LNCAP (cell line): Measurements from ENCODE around the gene ANKRD45.

ENCODE experiments used
- CTCF ChIP-seq: fragments of 450-650 bp; IDR thresholded peaks from 2 replicates; pipeline ENCODE4 v1.5.1; 2017; ENCODE audit warnings: mild to moderate bottlenecking

Gene ANKRD45

GRCh38 chr1:173660306-173660705 is 9.3 kb downstream of the ANKRD45 start:
- TF ChIP-seq CTCF, result no peak

DNA sequence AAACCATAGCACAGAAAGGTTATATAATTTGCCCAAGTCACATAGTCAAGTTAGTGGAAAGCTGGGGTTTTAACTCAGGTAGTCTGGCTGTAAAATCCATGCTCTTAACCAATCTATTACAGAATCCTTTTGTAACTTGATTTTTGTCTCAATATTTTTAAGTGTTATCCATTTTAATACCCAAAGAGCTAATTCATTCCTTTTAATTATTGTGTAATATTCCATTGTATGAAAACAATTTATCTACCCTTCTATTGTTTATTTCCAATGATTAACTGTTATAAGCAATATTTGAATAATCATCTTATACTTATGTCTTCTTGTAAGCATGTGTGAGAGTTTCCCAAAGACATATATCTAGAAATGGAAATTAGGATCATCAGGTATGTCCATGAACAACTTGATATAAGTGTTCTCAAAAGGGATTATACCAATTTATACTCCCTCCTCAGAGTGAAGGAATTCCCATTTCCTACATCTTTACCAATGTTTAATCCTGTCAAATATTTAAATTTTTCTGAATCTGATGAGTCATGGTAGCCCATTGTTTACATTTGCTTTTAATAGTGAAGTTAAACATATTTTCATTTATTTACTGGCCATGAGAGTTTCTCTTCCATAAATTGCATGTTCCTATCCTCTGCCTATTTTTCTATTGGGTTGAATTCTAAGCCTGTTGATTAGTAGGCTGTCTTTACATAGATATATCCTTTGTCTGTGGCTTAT is 20.6 kb downstream of the ANKRD45 start:
- TF ChIP-seq CTCF, result no peak

- no peak for TF ChIP-seq CTCF
These were observed 23.0 kb downstream of the ANKRD45 start for GRCh38 chr1:173646656-173647055.

DNA sequence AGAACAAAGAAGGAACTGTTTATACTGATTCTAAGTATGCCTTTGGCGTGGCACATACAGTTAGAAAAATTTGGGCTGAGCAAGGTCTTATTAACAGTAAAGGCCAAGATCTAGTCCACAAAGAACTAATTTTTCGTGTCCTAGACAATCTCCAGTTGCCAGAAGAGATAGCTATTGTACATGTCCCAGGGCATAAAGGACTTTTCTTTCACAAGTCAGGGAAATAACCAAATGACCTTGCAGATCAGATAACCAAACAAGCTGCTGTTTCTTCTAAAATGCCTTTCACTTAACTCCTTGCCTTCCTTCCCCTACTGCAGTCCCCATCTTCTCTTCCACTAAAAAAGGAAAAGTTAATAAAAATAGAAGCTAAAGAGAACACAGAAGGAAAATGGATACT is 30.5 kb downstream of the ANKRD45 start:
- no peak for TF ChIP-seq CTCF

GRCh38 chr1:173638043-173639021 is 31.3 kb downstream of the ANKRD45 start:
- no peak for TF ChIP-seq CTCF

DNA sequence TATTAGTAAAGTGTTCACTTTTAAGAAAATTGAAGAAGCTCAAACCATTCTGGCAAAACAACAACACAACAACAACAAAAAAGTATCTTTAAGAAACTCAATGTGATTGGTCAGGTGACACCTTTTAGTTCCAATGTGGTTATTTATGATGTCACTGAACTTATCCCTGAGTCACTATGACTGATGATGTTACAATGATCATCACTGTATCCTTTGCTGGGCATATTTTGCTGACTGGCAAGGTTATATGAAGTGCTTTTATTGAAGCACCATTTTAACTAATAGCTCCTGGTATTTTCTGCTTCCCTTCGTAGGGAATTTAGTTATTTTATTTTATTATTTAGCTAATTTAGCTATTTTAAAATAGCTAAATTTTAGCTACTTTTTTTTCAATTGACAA is 34.5 kb downstream of the ANKRD45 start, which contains the start of gene TEX50:
TEX50 (plus strand) TSS at position 223 of the 400 bp plus-strand sequence. CDS start 184 bp downstream, outside the sequence.
- TF ChIP-seq CTCF, result no peak

DNA sequence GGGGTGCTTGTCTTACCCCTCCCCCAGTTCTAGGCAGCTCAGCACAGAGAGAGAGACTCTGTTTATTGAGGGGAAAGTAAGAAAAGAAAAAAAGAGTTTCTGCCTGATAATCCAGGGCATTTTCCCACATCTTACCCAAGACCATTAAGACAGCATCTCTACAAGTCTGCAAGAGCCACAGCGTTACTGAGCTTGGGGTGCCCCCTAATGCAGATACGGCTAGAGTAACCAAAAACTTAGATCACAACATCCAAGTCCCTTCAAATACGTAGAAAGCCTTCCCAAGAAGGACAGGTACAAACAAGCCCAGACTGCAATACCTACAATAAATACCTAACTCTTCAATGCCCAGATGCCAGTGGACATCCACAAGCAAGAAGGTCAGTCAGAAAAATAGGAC is 40.8 kb downstream of the ANKRD45 start:
- TF ChIP-seq CTCF, result no peak
